Osteoblast (primary cell): ENCODE measurements around the gene SLC38A9. TPM values are rescaled to one million over a fixed set of nuclear protein-coding genes. Genes with fewer than 3 reads are reported as not detected.

ENCODE experiments used
- DNase-seq: peaks from one replicate; pipeline ENCODE4 v3.0.0; 2011; ENCODE audit warnings: low spot score, mixed read lengths; ENCODE audit not compliant: insufficient read length; ENCODE audit errors: missing footprints
- H2AFZ ChIP-seq: 2 replicates; pipeline ENCODE4 v1.6.0; 2011; ENCODE audit warnings: mild to moderate bottlenecking, low read length
- H3K27ac ChIP-seq: 2 replicates; pipeline ENCODE4 v1.5.1; 2011; ENCODE audit warnings: mild to moderate bottlenecking, low read depth, low read length, moderate library complexity
- H3K27me3 ChIP-seq: 2 replicates; pipeline ENCODE4 v1.6.0; 2012; ENCODE audit warnings: mild to moderate bottlenecking, control low read depth, inconsistent platforms, low read length, moderate library complexity; ENCODE audit not compliant: insufficient read depth
- H3K36me3 ChIP-seq: 2 replicates; pipeline ENCODE4 v1.5.1; 2011; ENCODE audit warnings: mild to moderate bottlenecking, low read length, control low read depth, moderate library complexity; ENCODE audit not compliant: insufficient read depth
- H3K4me1 ChIP-seq: 2 replicates; pipeline ENCODE4 v1.5.1; 2011; ENCODE audit warnings: mild to moderate bottlenecking, low read length, control low read depth, moderate library complexity; ENCODE audit not compliant: insufficient read depth
- H3K4me2 ChIP-seq: 2 replicates; pipeline ENCODE4 v1.6.0; 2011; ENCODE audit warnings: mild to moderate bottlenecking, low read length; ENCODE audit not compliant: insufficient read depth
- H3K4me3 ChIP-seq: fragments of 200-600 bp; sonication (generic); 3 replicates; pipeline ENCODE4 v1.5.1; 2012; ENCODE audit warnings: mild to moderate bottlenecking, low read length, inconsistent platforms; ENCODE audit not compliant: insufficient read depth
- H3K79me2 ChIP-seq: 2 replicates; pipeline ENCODE4 v1.6.0; 2012; ENCODE audit warnings: mild to moderate bottlenecking, low read length, control low read depth, inconsistent platforms; ENCODE audit not compliant: insufficient read depth
- H3K9me3 ChIP-seq: 2 replicates; pipeline ENCODE4 v1.5.1; 2011; ENCODE audit warnings: low read depth, low read length, control low read depth
- H4K20me1 ChIP-seq: 2 replicates; pipeline ENCODE4 v1.6.0; 2012; ENCODE audit warnings: mild to moderate bottlenecking, low read length, control low read depth; ENCODE audit not compliant: insufficient read depth
- CTCF ChIP-seq: IDR thresholded peaks from 2 replicates; pipeline ENCODE4 v1.5.1; 2011; ENCODE audit warnings: mild to moderate bottlenecking, low read depth, low read length, moderate library complexity; ENCODE audit errors: extremely low read depth
- total RNA-seq: library from RNA; depleted of rRNA; stranded (reverse); fragments of >200 nt; gene quantifications from 2 replicates; pipeline ENCODE4 v1.2.3, GENCODE V29; 2012

The SLC38A9 gene
- total RNA-seq, 1 donor = 42.3 TPM

- H3K4me2 ChIP-seq = no peak overlapping the region
- H3K4me3 ChIP-seq = no peak overlapping the region
- H4K20me1 ChIP-seq = no peaks in the 10 kb centered on the region
- H3K36me3 ChIP-seq = no peaks in the 10 kb centered on the region
- H3K27me3 ChIP-seq = no peaks in the 10 kb centered on the region
- DNase-seq = peak; percentile 65
- no peaks in the 10 kb centered on the region for H3K79me2 ChIP-seq
- peak overlapping the region; percentile 6 for H2AFZ ChIP-seq
- TF ChIP-seq CTCF = no peak
- H3K9me3 ChIP-seq = no peaks in the 10 kb centered on the region
- no peak overlapping the region for H3K27ac ChIP-seq
- H3K4me1 ChIP-seq = peaks cover 4% of the 10 kb centered on the region
These were observed 37.0 kb downstream of the SLC38A9 start for GRCh38 chr5:55675119-55675518.

GRCh38 chr5:55674340-55674739 lies 37.8 kb downstream of the SLC38A9 start:
- H3K79me2 ChIP-seq = no peaks in the 10 kb centered on the region
- H2AFZ ChIP-seq = no peak overlapping the region
- no peaks in the 10 kb centered on the region for H3K27me3 ChIP-seq
- DNase-seq = no peak
- peaks cover 4% of the 10 kb centered on the region for H3K4me1 ChIP-seq
- TF ChIP-seq CTCF = no peak
- H3K27ac ChIP-seq = no peak overlapping the region
- H4K20me1 ChIP-seq = no peaks in the 10 kb centered on the region
- H3K36me3 ChIP-seq = no peaks in the 10 kb centered on the region
- no peak overlapping the region for H3K4me2 ChIP-seq
- H3K4me3 ChIP-seq = no peak overlapping the region
- H3K9me3 ChIP-seq = no peaks in the 10 kb centered on the region

DNA sequence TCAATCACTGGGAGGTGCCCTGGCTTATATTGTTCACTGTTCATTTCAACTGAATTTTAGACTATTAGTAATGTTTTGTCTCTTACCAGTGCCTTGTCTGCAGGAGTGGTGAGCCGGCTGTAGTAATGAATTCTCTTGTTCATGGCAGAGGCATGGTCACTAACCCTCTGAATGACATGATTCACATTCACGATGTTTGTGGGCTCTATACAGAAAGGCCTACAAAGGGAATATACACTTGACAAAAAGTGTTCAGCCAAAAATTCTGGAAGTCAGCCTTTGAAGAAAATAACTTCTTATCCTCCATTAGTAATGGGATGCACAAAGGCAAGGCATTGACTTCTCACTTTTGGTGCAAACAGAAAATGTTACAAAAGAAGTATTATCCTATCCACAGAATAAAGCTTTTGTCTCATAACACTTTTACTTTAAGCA lies 39.6 kb downstream of the SLC38A9 start:
- Histone ChIP-seq H3K4me3 (no peak overlapping the region), H3K36me3 (no peaks in the 10 kb centered on the region), H3K27ac (no peak overlapping the region), H3K9me3 (no peaks in the 10 kb centered on the region), H3K79me2 (no peaks in the 10 kb centered on the region), H3K27me3 (no peaks in the 10 kb centered on the region), H4K20me1 (no peaks in the 10 kb centered on the region), H3K4me1 (peaks cover 15% of the 10 kb centered on the region), H2AFZ (no peak overlapping the region), H3K4me2 (no peak overlapping the region)
- TF ChIP-seq CTCF = no peak
- no peak for DNase-seq

DNA sequence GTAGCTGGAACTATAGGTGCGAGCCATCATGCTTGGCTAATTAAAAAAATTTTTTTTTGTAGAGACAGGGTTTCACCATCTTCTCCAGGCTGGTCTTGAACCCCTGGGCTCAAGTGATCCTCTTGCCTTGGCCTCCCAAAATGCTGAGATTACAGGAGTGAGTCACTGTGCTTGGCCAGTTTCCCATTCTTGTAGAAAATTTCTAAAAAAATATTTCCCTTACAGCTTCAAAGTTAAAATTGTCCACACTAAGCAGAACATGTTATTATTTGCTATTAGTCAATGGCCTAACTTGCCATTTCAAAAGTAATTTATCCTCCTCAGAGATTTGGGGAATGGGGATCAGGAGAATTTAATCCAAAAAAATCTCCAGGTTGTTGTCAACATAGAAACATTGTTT lies 40.1 kb downstream of the SLC38A9 start:
- H4K20me1 ChIP-seq = no peaks in the 10 kb centered on the region
- no peak for DNase-seq
- no peaks in the 10 kb centered on the region for H3K27me3 ChIP-seq
- no peak overlapping the region for H3K4me3 ChIP-seq
- no peak overlapping the region for H3K4me2 ChIP-seq
- H3K79me2 ChIP-seq = no peaks in the 10 kb centered on the region
- H3K4me1 ChIP-seq = peaks cover 15% of the 10 kb centered on the region
- H2AFZ ChIP-seq = no peak overlapping the region
- TF ChIP-seq CTCF = no peak
- H3K36me3 ChIP-seq = no peaks in the 10 kb centered on the region
- H3K9me3 ChIP-seq = no peaks in the 10 kb centered on the region
- no peak overlapping the region for H3K27ac ChIP-seq
